ENCODE data around the gene SLK. TPM values are rescaled to one million over a fixed set of nuclear protein-coding genes. Genes with fewer than 3 reads are reported as not detected.

Gene SLK
- total RNA-seq, 1 experiment from 2014 or later = 15.1 TPM

DNA sequence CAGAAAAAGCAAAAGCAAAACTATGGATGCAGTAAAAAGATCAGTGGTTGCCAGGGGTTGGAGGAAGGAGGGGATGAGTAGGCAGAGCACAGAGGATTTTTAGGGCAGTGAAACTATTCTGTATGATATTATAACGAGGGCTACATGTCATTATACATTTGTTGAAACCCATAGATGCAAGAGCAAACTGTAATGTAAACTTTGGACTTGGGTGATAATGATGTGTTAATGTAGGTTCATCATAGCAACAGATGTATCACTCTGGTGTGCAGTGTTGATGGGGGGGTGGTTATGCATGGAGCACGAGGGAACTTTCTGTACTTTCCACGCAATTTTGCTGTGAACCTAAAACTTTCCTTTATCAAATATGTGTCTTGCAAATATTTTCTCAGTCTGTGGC is 23.2 kb downstream of the SLK start:
- no peak for DNase-seq (ENCODE audit: low spot score)

- DNase-seq (ENCODE audit: low spot score) = no peak
These were observed 23.6 kb downstream of the SLK start for GRCh38 chr10:103990531-103990930.

DNA sequence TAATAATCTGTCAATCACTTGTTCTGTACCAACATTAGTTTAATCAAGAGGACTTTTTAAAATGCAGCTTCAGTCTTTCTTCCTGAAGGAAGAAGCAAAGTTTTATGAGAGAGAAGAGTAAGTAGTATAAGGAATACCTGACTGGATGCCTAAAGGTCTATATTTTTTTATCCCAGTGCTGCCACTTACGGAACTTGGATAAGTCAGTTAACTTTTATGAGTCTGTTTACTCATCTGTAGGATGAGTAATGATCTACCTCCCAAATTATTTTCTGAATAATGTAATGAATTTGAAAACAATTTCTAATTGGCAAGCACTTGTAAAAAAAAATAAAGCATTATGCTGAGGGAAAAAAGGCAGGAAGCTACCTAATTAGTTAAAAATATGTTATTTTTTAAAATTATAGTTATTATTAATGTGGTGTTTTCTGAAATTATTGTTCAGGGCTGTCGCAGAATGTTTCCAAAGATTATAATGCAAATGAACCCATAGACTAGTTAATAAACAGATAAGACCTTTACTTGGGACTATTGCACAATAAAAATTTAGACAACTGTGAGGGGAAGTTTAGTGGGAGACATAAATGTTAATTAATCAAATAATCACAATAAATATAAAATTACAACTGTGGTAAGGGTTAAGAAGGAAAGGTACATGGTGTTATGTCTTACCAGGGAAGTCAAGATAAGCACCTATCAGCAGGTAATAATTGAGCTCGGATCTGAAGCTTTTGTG is 24.6 kb downstream of the SLK start:
- no peak for DNase-seq (ENCODE audit: low spot score)

DNA sequence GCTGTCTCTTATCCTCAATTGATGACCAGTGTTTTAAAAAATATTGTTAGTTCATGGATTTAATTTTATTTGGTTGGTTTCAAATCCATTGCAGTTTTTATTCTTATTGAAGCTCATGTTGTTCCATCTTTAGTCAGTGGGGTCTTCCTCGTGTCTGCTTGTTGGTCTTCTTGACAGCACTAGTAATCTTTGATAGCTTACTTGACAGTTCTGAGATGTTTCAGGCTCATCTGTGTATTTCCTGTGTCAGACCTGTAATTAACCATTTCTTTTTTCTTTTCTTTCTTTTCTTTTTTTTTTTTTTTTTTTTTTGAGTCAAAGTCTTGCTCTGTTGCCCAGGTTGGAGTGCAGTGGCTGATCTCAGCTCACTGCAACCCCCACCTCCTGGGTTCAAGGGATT is 28.2 kb downstream of the SLK start:
- DNase-seq (ENCODE audit: low spot score) = no peak

DNA sequence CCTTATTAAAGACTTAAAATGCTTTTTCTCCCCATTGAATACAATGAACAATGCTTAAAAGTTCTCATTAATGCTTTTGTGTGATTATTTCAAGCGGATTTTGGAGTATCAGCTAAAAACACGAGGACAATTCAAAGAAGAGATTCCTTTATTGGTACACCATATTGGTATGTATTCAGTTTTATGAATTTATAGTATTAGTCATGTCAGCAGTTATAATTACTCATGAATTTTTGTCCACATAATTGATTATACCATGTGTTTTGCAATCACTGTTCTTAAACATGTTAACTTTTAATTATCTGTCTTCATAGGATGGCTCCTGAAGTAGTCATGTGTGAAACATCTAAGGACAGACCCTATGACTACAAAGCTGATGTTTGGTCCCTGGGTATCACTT is 31.9 kb downstream of the SLK start:
- no peak for DNase-seq (ENCODE audit: low spot score)

GRCh38 chr10:104002911-104003310 is 36.0 kb downstream of the SLK start:
- DNase-seq (ENCODE audit: low spot score) = no peak

DNA sequence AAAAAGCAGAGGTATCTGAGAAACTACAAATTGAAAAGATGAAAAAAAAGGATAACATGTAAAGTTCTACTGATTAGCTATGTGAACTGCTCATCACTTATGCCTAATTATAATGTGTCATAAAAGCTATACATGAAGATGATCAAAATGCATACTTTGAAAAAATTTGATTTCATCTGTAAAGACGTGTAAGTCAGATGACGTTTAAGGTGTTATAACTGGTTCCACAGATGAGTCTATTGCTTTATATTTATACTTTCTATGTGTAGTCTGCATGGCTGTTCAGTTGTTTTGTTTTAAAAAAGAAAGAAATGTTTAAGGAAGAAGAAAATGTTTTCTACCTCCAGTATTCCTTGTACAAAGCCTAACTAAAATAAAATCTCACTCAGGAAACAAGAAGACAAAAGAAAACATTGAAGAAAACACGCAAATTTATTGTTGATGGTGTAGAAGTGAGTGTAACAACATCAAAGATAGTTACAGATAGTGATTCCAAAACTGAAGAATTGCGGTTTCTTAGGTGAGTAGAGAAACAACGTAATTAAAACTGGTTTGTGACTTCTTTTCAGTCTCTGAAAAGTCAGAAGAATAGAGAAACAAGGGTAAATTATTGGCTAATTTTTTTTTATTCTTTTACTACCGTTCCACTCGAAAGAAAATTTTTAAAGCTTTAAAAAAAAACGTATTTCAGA is 38.4 kb downstream of the SLK start:
- DNase-seq (ENCODE audit: low spot score) = no peak

DNA sequence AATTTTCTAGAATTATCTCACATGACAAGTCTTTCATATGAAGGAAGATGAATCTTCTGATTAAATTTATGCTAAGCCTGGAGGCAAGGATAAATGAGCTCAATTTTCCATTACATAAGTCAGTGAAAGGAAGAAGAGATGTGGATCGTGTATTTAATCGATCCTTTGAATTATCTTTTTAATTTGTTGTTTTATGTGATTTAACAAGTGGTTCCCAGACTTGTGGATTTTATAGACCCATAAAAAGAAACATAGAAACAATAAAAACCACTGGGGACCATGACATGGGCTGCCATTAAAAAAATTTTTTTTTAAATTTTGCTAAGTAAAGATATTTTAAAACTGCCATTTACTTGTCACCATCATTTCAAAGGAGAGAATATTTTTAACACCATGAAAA is 45.0 kb downstream of the SLK start:
- DNase-seq (ENCODE audit: low spot score) = no peak

DNA sequence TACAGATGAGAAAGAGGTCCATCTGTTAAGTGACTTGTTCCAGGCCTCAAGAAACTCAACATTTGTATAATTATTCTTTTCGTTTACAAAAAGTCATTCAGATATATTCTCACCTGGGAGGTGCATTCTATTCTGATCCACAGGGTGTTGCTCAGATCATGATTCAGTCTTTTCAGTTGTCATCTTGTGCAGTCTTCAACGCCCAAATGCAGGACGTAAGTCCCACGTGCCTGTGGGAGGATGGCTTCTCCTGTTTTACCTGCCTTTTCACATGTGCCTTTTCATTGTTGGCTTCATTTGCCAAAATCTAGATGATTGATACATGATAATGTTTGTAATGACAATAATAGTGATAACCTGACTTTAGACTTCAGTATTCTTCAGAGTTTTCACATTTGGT is 46.5 kb downstream of the SLK start:
- DNase-seq (ENCODE audit: low spot score) = no peak

GRCh38 chr10:104014176-104014575 is 47.2 kb downstream of the SLK start:
- DNase-seq (ENCODE audit: low spot score) = no peak

- no peak for DNase-seq (ENCODE audit: low spot score)
These were observed 49.7 kb downstream of the SLK start for GRCh38 chr10:104016661-104017060.

- DNase-seq (ENCODE audit: low spot score) = no peak
These were observed 51.5 kb downstream of the SLK start for GRCh38 chr10:104018471-104018870.

GRCh38 chr10:104020020-104020419 is 53.1 kb downstream of the SLK start:
- no peak for DNase-seq (ENCODE audit: low spot score)

DNA sequence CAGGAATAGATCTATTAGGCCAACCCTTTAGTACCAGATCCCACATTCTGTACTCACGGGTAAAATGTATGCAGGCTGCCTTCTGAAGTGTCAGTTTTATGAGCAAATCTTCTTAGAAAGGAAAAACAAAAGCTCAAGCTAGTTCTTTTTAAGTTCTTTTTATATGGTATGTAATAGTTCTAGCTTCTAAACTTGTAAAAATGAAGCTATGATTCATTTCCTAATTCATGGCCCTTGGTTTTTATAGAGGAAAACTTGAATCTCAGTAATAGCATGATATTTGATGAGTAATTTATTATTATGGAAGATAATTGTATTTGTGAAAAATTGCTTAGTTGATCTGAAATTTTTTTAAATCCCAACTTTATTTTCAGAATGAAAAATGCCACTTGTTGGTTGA is 54.3 kb downstream of the SLK start:
- no peak for DNase-seq (ENCODE audit: low spot score)

DNA sequence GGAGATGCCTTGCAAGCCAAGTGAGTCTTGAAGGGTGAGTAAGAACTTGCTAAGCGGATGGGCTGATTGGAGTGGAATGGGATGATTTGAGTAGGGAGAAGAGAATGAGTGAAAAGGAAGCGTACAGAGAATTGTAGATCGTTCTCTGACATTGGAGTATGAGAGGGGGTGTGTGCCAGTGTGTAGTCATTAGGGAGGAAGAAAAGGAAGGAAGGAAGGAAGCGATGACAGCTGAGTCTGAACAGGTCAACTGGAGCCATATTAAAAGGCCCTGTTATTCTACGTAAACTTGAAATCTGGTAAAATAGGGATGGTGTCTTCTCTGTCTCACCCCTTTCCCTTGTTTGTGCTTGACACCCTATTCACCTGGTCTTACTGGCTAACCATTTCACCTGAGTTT is 55.1 kb downstream of the SLK start:
- no peak for DNase-seq (ENCODE audit: low spot score)

DNA sequence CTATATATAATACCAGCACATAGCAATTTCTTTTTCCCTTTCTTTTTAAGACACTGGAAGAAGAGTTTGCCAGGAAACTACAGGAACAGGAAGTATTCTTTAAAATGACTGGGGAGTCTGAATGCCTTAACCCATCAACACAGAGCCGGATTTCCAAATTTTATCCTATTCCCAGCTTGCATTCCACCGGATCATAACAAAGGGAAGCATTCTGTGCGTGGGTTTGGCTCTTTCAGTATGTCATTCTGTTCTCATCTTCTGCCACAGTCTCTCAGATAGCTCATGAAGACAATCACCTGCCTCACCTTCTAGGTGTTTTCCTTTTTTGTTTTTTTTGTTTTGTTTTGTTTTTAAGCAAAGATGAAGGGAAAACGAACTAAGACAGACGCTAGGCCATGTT is 58.6 kb downstream of the SLK start:
- no peak for DNase-seq (ENCODE audit: low spot score)

DNA sequence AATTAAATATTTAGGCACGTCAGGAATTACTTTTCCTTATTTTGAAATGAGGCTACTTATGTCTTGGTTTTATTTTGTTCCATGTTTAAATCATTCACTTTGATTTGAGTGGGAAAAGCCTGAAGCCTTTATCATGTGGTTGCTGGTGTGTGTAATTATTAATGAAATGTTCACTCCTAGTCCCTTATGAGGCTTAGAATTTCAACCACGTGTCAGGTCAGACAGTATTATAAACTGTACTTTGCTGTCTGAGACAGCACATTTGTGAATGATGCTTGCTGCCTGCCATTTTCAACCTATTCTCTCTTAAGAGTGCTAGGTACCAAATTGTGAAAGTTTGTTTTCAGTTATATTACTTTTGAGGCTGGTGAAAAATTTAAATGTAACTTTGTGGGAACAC is 59.8 kb downstream of the SLK start:
- DNase-seq (ENCODE audit: low spot score) = peak; percentile 37

- DNase-seq (ENCODE audit: low spot score) = peak; percentile 46
These were observed 61.2 kb downstream of the SLK start for GRCh38 chr10:104028146-104028545.

GRCh38 chr10:104028823-104029520 is 62.0 kb downstream of the SLK start:
- DNase-seq (ENCODE audit: low spot score) = no peak

- no peak for DNase-seq (ENCODE audit: low spot score)
These were observed 62.6 kb downstream of the SLK start for GRCh38 chr10:104029521-104029860.

GRCh38 chr10:104031631-104032030 is 64.7 kb downstream of the SLK start:
- DNase-seq (ENCODE audit: low spot score) = no peak

DNA sequence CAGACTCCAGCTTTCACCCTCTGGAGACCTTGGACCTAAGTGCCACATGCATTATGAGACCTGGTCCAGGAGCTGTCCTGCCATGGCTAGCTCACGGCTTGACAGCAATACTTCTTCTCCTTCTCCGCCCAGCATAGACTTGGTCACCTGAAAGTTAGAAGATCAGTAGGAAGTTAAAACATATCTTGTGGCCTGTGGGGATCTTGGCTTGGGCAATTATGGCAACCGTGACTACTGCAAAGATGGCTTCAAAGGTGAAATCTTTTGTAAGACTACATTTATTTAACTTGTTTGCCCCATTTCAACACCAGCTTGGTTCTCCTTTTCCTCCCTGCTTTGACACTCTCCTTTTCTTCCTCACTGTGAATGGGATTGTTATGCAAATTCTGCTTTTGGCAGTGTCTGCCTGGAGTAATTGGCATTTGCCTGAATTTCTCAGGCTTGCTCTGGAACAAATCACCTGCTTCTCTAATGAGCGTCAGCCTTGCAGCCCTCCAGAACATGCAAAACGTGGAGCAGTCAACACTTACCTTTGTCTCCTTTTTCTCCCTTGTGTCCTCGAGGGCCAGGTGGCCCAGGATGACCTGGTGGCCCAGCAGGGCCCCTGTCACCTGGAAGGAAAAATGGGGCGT is 65.3 kb downstream of the SLK start:
- no peak for DNase-seq (ENCODE audit: low spot score)
